HEK293 (cell line): ENCODE measurements around the gene CCDC136.

ENCODE experiments used
- CTCF ChIA-PET: fragments of 350-600 bp; formaldehyde crosslinking; extraction: SDS; loops from one replicate; lab custom pipeline; 2021; ENCODE audit warnings: antibody characterized with exemption; lab: Yijun Ruan, JAX
- POLR2A ChIA-PET: fragments of 300-600 bp; formaldehyde crosslinking; extraction: SDS; loops from one replicate; lab custom pipeline; 2020; ENCODE audit warnings: antibody characterized with exemption, inconsistent platforms; lab: Yijun Ruan, JAX
- H3K27ac ChIP-seq: fragments of 200-500 bp; sonication (Bioruptor generic); 2 replicates; pipeline ENCODE4 v1.5.1; 2014; ENCODE audit warnings: low read depth, low read length, control low read depth, inconsistent platforms; ENCODE audit errors: extremely low read depth
- H3K36me3 ChIP-seq, 2 experiments: fragments of 200-500 bp in 1 of 2; sonication (Bioruptor generic) in 1 of 2; 1 replicate in 1 of 2; 2 replicates in 1 of 2; pipeline ENCODE4 v1.5.1; 2014 to 2017; ENCODE audit warnings: inconsistent platforms in 2 of 2, low read length in 2 of 2; ENCODE audit not compliant: control insufficient read depth in 2 of 2, insufficient read depth in 1 of 2
- H3K4me1 ChIP-seq: fragments of 200-500 bp; sonication (Bioruptor generic); 2 replicates; pipeline ENCODE4 v1.5.1; 2014; ENCODE audit warnings: mild to moderate bottlenecking, low read length, inconsistent platforms; ENCODE audit not compliant: control insufficient read depth, insufficient read depth
- H3K4me3 ChIP-seq: 2 replicates; pipeline ENCODE4 v1.5.1; 2011; ENCODE audit warnings: low read depth, mild to moderate bottlenecking, control low read depth, low read length, moderate library complexity
- H3K9me3 ChIP-seq: fragments of 200-500 bp; sonication (Bioruptor generic); 2 replicates; pipeline ENCODE4 v1.5.1; 2014; ENCODE audit warnings: low read depth, low read length, inconsistent platforms; ENCODE audit not compliant: control insufficient read depth, insufficient read depth
- MYNN ChIP-seq: fragments of 450-650 bp; formaldehyde crosslinking; IDR thresholded peaks from 2 replicates; pipeline ENCODE4 v1.5.1; 2016; ENCODE audit warnings: missing biosample characterization, missing genetic modification characterization, borderline replicate concordance
- REST ChIP-seq: fragments of 450-650 bp; formaldehyde crosslinking; IDR thresholded peaks from 2 replicates; pipeline ENCODE4 v1.5.1; 2016; ENCODE audit warnings: missing biosample characterization, missing genetic modification characterization
- TRIM28 ChIP-seq: IDR thresholded peaks from 2 replicates; pipeline ENCODE4 v1.6.1; 2011; ENCODE audit warnings: low read length, control low read depth, borderline replicate concordance
- ZBTB20 ChIP-seq: fragments of 450-650 bp; formaldehyde crosslinking; IDR thresholded peaks from 2 replicates; pipeline ENCODE4 v1.5.1; 2016; ENCODE audit warnings: missing biosample characterization, missing genetic modification characterization
- ZFP3 ChIP-seq: fragments of 450-650 bp; formaldehyde crosslinking; IDR thresholded peaks from 2 replicates; pipeline ENCODE4 v1.5.1; 2016; ENCODE audit warnings: low read depth, missing biosample characterization, missing genetic modification characterization
- ZIC2 ChIP-seq: fragments of 450-650 bp; formaldehyde crosslinking; IDR thresholded peaks from 2 replicates; pipeline ENCODE4 v1.5.1; 2016; ENCODE audit warnings: missing biosample characterization, missing genetic modification characterization
- ZNF174 ChIP-seq: fragments of 450-650 bp; formaldehyde crosslinking; IDR thresholded peaks from 2 replicates; pipeline ENCODE4 v1.5.0; 2017; ENCODE audit warnings: missing biosample characterization, mild to moderate bottlenecking, missing genetic modification characterization
- ZNF214 ChIP-seq: fragments of 450-650 bp; formaldehyde crosslinking; IDR thresholded peaks from 2 replicates; pipeline ENCODE4 v1.5.1; 2017; ENCODE audit warnings: missing biosample characterization, mild to moderate bottlenecking, missing genetic modification characterization, borderline replicate concordance
- ZNF24 ChIP-seq: fragments of 450-650 bp; formaldehyde crosslinking; IDR thresholded peaks from 2 replicates; pipeline ENCODE4 v1.5.1; 2016; ENCODE audit warnings: missing biosample characterization, missing genetic modification characterization
- ZNF37A ChIP-seq: fragments of 450-650 bp; IDR thresholded peaks from 2 replicates; pipeline ENCODE4 v1.5.1; 2018; ENCODE audit warnings: missing biosample characterization, missing genetic modification characterization
- ZNF391 ChIP-seq: fragments of 450-650 bp; formaldehyde crosslinking; IDR thresholded peaks from 2 replicates; pipeline ENCODE4 v1.5.1; 2016; ENCODE audit warnings: low read depth, missing biosample characterization, missing genetic modification characterization, borderline replicate concordance
- ZNF394 ChIP-seq: fragments of 450-650 bp; formaldehyde crosslinking; IDR thresholded peaks from 2 replicates; pipeline ENCODE4 v1.5.1; 2016; ENCODE audit warnings: missing biosample characterization, missing genetic modification characterization, mild to moderate bottlenecking, moderate library complexity, borderline replicate concordance
- ZNF518A ChIP-seq: fragments of 450-650 bp; formaldehyde crosslinking; conservative IDR thresholded peaks from 2 replicates; pipeline ENCODE4 v1.5.1; 2016; ENCODE audit warnings: low read depth, missing biosample characterization, missing genetic modification characterization
- ZNF624 ChIP-seq: fragments of 450-650 bp; formaldehyde crosslinking; IDR thresholded peaks from 2 replicates; pipeline ENCODE4 v1.5.1; 2017; ENCODE audit warnings: missing biosample characterization, missing genetic modification characterization
- ZNF692 ChIP-seq: fragments of 450-650 bp; formaldehyde crosslinking; IDR thresholded peaks from 2 replicates; pipeline ENCODE4 v1.5.1; 2016; ENCODE audit warnings: missing biosample characterization, missing genetic modification characterization
- ZNF768 ChIP-seq: fragments of 450-650 bp; formaldehyde crosslinking; IDR thresholded peaks from 2 replicates; pipeline ENCODE4 v1.5.1; 2018; ENCODE audit warnings: missing biosample characterization, mild to moderate bottlenecking, missing genetic modification characterization
- ZNF792 ChIP-seq: fragments of 450-650 bp; formaldehyde crosslinking; IDR thresholded peaks from 2 replicates; pipeline ENCODE4 v1.5.1; 2016; ENCODE audit warnings: missing biosample characterization, missing genetic modification characterization

The CCDC136 gene

GRCh38 chr7:128831994-128832879 lies 40.5 kb downstream of the CCDC136 start (continued):
- TF ChIP-seq ZNF518A (no peak), ZNF174 (tag by site-specific recombination) (no peak), ZNF692 (peak; percentile 92; the same call in 1 of the 2 replicates), ZIC2 (peak; percentile 78)

- Histone ChIP-seq H3K27ac (no peak overlapping the region), H3K36me3 (peaks cover 0 to 33% of the 10 kb centered on the region in 2 experiments; a peak in 1 of 3 replicates), H3K4me1 (no peaks in the 10 kb centered on the region), H3K4me3 (no peak overlapping the region)
- ChIA-PET CTCF (interaction anchor here (0.6 to 1.2 kb wide), 3 partner anchors 8 to 30 kb away, joined by 3 to 4 read pairs (median 4); no protein-coding TSS in a partner anchor), POLR2A (no interaction called here)
- TF ChIP-seq REST (no peak), ZNF624 (tag by site-specific recombination) (no peak), ZNF768 (tag by site-specific recombination) (no peak), ZFP3 (tag by site-specific recombination) (no peak), ZBTB20 (tag by site-specific recombination) (no peak; the same call in 1 of the 2 replicates), MYNN (tag by site-specific recombination) (no peak), ZNF214 (tag by site-specific recombination) (no peak), ZNF24 (tag by site-specific recombination) (no peak), ZNF37A (no peak), ZNF518A (no peak), ZNF391 (tag by site-specific recombination) (no peak), ZNF394 (tag by site-specific recombination) (no peak), ZNF792 (no peak), TRIM28 (no peak)
- TF ChIP-seq, all 188 proteins: peak for 0
- no peaks in the 10 kb centered on the region for H3K9me3 ChIP-seq
Measured at GRCh38 chr7:128832880-128833147, 41.0 kb downstream of the CCDC136 start.
